Endothelial cell of umbilical vein (primary cell): ENCODE results near the gene PACSIN2.

Experiments
- EZH2 ChIP-seq: IDR thresholded peaks from 2 replicates; pipeline ENCODE4 v1.6.1; 2012; ENCODE audit warnings: borderline replicate concordance, low read depth, mild to moderate bottlenecking, moderate library complexity, low read length, inconsistent platforms; ENCODE audit not compliant: severe bottlenecking
- FOS ChIP-seq: IDR thresholded peaks from 2 replicates; pipeline ENCODE4 v1.6.1; 2011; ENCODE audit warnings: mild to moderate bottlenecking, low read length, moderate library complexity, borderline replicate concordance; ENCODE audit not compliant: insufficient read depth
- GATA2 ChIP-seq: IDR thresholded peaks from 2 replicates; pipeline ENCODE4 v1.7.0; 2011; ENCODE audit warnings: low read depth, mild to moderate bottlenecking, moderate library complexity, mixed read lengths, low read length; ENCODE audit not compliant: insufficient read length, insufficient read depth
- JUN ChIP-seq: IDR thresholded peaks from 2 replicates; pipeline ENCODE4 v1.6.1; 2011; ENCODE audit warnings: borderline replicate concordance, low read depth; ENCODE audit not compliant: insufficient read length, insufficient read depth
- MYC ChIP-seq: IDR thresholded peaks from one replicate; pipeline ENCODE4 v1.6.1; 2011; ENCODE audit warnings: mild to moderate bottlenecking, low read depth, low read length
- POLR2A ChIP-seq: IDR thresholded peaks from 2 replicates; pipeline ENCODE4 v1.6.1; 2012; ENCODE audit warnings: low read depth, mild to moderate bottlenecking, control low read depth, low read length
- POLR2AphosphoS5 ChIP-seq: IDR thresholded peaks from 2 replicates; pipeline ENCODE4 v1.6.1; 2012; ENCODE audit warnings: low read depth, mild to moderate bottlenecking, control low read depth, low read length, moderate library complexity; ENCODE audit not compliant: insufficient read depth
- TF ChIP-seq, protein P1 (sequence below), 2 donors: IDR thresholded peaks; 1 replicate in 1 of 2; 2 replicates in 1 of 2; pipeline ENCODE4 v1.5.1; 2011; ENCODE audit warnings: low read length in 2 of 2, mild to moderate bottlenecking in 2 of 2, moderate library complexity in 2 of 2, control low read depth in 1 of 2, inconsistent platforms in 1 of 2, low read depth in 1 of 2; ENCODE audit not compliant: insufficient read depth in 1 of 2; ENCODE audit errors: extremely low read depth in 1 of 2
- TF ChIP-seq, protein P2 (sequence below): IDR thresholded peaks from 2 replicates; pipeline ENCODE4 v1.6.1; 2011; ENCODE audit not compliant: insufficient read depth, insufficient read length

DNA sequence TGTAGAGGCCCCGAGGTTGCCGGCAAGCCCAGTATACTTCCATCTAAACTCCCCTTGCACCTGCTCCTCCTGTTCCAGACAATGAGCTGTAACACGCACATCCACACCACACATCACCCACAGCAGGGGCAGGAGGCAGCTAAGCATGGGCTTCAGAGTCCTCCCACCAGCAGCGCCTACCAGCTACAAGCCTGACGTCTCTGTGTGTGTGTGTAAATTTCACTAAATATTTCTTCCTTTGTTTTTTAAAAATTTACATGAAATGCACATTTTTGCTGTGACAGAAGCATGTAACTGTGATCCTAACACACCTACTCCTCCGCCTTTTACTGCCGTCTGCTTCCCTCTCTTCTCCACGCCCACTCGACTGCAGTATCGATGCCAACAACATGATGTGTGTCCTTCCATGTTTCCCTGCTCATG is 29.4 kb upstream of the PACSIN2 start:
- TF ChIP-seq, protein P1, sequence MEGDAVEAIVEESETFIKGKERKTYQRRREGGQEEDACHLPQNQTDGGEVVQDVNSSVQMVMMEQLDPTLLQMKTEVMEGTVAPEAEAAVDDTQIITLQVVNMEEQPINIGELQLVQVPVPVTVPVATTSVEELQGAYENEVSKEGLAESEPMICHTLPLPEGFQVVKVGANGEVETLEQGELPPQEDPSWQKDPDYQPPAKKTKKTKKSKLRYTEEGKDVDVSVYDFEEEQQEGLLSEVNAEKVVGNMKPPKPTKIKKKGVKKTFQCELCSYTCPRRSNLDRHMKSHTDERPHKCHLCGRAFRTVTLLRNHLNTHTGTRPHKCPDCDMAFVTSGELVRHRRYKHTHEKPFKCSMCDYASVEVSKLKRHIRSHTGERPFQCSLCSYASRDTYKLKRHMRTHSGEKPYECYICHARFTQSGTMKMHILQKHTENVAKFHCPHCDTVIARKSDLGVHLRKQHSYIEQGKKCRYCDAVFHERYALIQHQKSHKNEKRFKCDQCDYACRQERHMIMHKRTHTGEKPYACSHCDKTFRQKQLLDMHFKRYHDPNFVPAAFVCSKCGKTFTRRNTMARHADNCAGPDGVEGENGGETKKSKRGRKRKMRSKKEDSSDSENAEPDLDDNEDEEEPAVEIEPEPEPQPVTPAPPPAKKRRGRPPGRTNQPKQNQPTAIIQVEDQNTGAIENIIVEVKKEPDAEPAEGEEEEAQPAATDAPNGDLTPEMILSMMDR (IDR thresholded peaks at IDR 0.05; ENCODE audit: extremely low read depth in 1 of 2, insufficient read depth in 1 of 2, low read depth in 1 of 2, low read length in 2 of 2): no peak
- TF ChIP-seq EZH2 (no peak), POLR2AphosphoS5 (no peak), GATA2 (no peak), POLR2A (no peak), JUN (no peak), FOS (no peak), MYC (no peak)
- TF ChIP-seq, protein P2, sequence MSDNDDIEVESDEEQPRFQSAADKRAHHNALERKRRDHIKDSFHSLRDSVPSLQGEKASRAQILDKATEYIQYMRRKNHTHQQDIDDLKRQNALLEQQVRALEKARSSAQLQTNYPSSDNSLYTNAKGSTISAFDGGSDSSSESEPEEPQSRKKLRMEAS: no peak
